Activated CD8-positive, alpha-beta T cell treated with anti-CD3 and anti-CD28 coated beads, Interleukin-2, amount 10 ng/mL, durations not matched to agents 7 days and 5 days (primary cell): ENCODE measurements around the gene CTF1. TPM values are rescaled to one million over a fixed set of nuclear protein-coding genes. Genes with fewer than 3 reads are reported as not detected.

Experiments used
- ATAC-seq: fragments of 150-1000 bp; cut with Tn5 transposase; one replicate; pipeline ENCODE4 v1.10.0; 2021; ENCODE audit warnings: moderate library complexity
- CTCF ChIA-PET: fragments of 350-600 bp; sonication (Branson Sonifier 250); formaldehyde crosslinking; loops from one replicate; lab custom pipeline; 2021; ENCODE audit warnings: antibody characterized with exemption; lab: Charles Lee
- POLR2A ChIA-PET: fragments of 350-600 bp; sonication (Branson Sonifier 250); formaldehyde crosslinking; loops from one replicate; lab custom pipeline; 2021; ENCODE audit warnings: antibody characterized with exemption; lab: Charles Lee
- DNase-seq: peaks from one replicate; pipeline ENCODE4 v3.0.0-alpha.2; 2020
- H3K27ac Mint-ChIP-seq: one replicate; pipeline ENCODE4 v1.8.0; 2021; ENCODE audit warnings: mild to moderate bottlenecking, mixed read lengths
- H3K27me3 Mint-ChIP-seq: one replicate; pipeline ENCODE4 v1.8.0; 2021; ENCODE audit warnings: low read depth, mixed read lengths
- H3K36me3 Mint-ChIP-seq: one replicate; pipeline ENCODE4 v1.8.0; 2021; ENCODE audit warnings: low read depth, mixed read lengths
- H3K4me1 Mint-ChIP-seq: one replicate; pipeline ENCODE4 v1.8.0; 2021; ENCODE audit warnings: low read depth, mixed read lengths
- H3K4me3 Mint-ChIP-seq: one replicate; pipeline ENCODE4 v1.8.0; 2021; ENCODE audit warnings: mild to moderate bottlenecking, mixed read lengths
- H3K9me3 Mint-ChIP-seq: one replicate; pipeline ENCODE4 v1.8.0; 2022; ENCODE audit warnings: mixed read lengths; ENCODE audit not compliant: insufficient read depth
- total RNA-seq, 2 experiments: library from RNA; stranded (reverse); gene quantifications; one replicate each; pipeline ENCODE4 v1.2.3, GENCODE V29; 2021

Gene CTF1
- total RNA-seq, 2 experiments from 2014 or later = 0.23 to 0.34 TPM

GRCh38 chr16:30924913-30925631, 28.7 kb downstream of the CTF1 start:
- peaks cover 28% of the 10 kb centered on the region for H3K4me1 Mint-ChIP-seq
- ChIA-PET CTCF (interaction anchor here (1.4 to 3.2 kb wide), 5 partner anchors 10 to 177 kb away, joined by 3 to 18 read pairs (median 8); partner anchors contain the start of genes ORAI3 and PHKG2), POLR2A (interaction anchor here (1.0 kb wide), 2 partner anchors 25 to 148 kb away, joined by 3 to 5 read pairs; no protein-coding TSS in a partner anchor)
- H3K4me3 Mint-ChIP-seq = peak overlapping the region; percentile 69
- ATAC-seq (no peak), DNase-seq (no peak)
- no peaks in the 10 kb centered on the region for H3K9me3 Mint-ChIP-seq
- H3K27ac Mint-ChIP-seq = no peak overlapping the region
- no peaks in the 10 kb centered on the region for H3K27me3 Mint-ChIP-seq
- H3K36me3 Mint-ChIP-seq = no peaks in the 10 kb centered on the region

- Mint-ChIP-seq H3K9me3 (no peaks in the 10 kb centered on the region), H3K4me1 (peaks cover 28% of the 10 kb centered on the region), H3K27me3 (no peaks in the 10 kb centered on the region), H3K36me3 (peaks cover under 1% of the 10 kb centered on the region), H3K27ac (no peak overlapping the region), H3K4me3 (no peak overlapping the region)
- POLR2A ChIA-PET = interaction anchor here (1.0 to 1.2 kb wide), 3 partner anchors 21 to 147 kb away, joined by 3 to 5 read pairs (median 3); no protein-coding TSS in a partner anchor
- CTCF ChIA-PET = interaction anchor here (1.4 to 3.2 kb wide), 5 partner anchors 10 to 178 kb away, joined by 3 to 18 read pairs (median 8); partner anchors contain the start of genes ORAI3 and PHKG2
- ATAC-seq (no peak), DNase-seq (no peak)
Measured at GRCh38 chr16:30925632-30925987, 29.2 kb downstream of the CTF1 start.

- CTCF ChIA-PET = interaction anchor here (1.4 to 3.2 kb wide), 5 partner anchors 9 to 178 kb away, joined by 3 to 18 read pairs (median 6); partner anchors contain the start of genes ORAI3 and PHKG2
- H3K9me3 Mint-ChIP-seq = no peaks in the 10 kb centered on the region
- H3K27ac Mint-ChIP-seq = no peak overlapping the region
- H3K4me1 Mint-ChIP-seq = peaks cover 24% of the 10 kb centered on the region
- POLR2A ChIA-PET = interaction anchor here (1.0 to 1.2 kb wide), 3 partner anchors 22 to 147 kb away, joined by 3 to 5 read pairs (median 3); no protein-coding TSS in a partner anchor
- DNase-seq (no peak), ATAC-seq (no peak)
- H3K36me3 Mint-ChIP-seq = peaks cover 4% of the 10 kb centered on the region
- H3K27me3 Mint-ChIP-seq = no peaks in the 10 kb centered on the region
- H3K4me3 Mint-ChIP-seq = no peak overlapping the region
Measured at GRCh38 chr16:30925995-30926811, 29.8 kb downstream of the CTF1 start.

- no peaks in the 10 kb centered on the region for H3K27me3 Mint-ChIP-seq
- CTCF ChIA-PET = interaction anchor here (0.8 to 2.3 kb wide), 3 partner anchors 13 to 83 kb away, joined by 3 to 6 read pairs (median 4); no protein-coding TSS in a partner anchor
Measured at GRCh38 chr16:30926937-30927788, 30.7 kb downstream of the CTF1 start.

GRCh38 chr16:30927789-30928378, 31.5 kb downstream of the CTF1 start:
- peaks cover 18% of the 10 kb centered on the region for H3K4me1 Mint-ChIP-seq
- no peaks in the 10 kb centered on the region for H3K9me3 Mint-ChIP-seq
- no peak overlapping the region for H3K27ac Mint-ChIP-seq
- CTCF ChIA-PET = interaction anchor here (0.8 to 2.3 kb wide), 3 partner anchors 12 to 84 kb away, joined by 3 to 6 read pairs (median 4); no protein-coding TSS in a partner anchor
- DNase-seq (peak; percentile 46), ATAC-seq (no peak)
- no peaks in the 10 kb centered on the region for H3K27me3 Mint-ChIP-seq
- POLR2A ChIA-PET = interaction anchor here (1.1 kb wide), 1 partner anchor 174 kb away, joined by 3 read pairs; no protein-coding TSS in a partner anchor
- H3K36me3 Mint-ChIP-seq = peaks cover 11% of the 10 kb centered on the region
- H3K4me3 Mint-ChIP-seq = no peak overlapping the region

More at GRCh38 chr16:30926937-30927788, 30.7 kb downstream of the CTF1 start:
- no peak overlapping the region for H3K4me3 Mint-ChIP-seq
- no peaks in the 10 kb centered on the region for H3K9me3 Mint-ChIP-seq
- peaks cover 6% of the 10 kb centered on the region for H3K36me3 Mint-ChIP-seq
- peaks cover 16% of the 10 kb centered on the region for H3K4me1 Mint-ChIP-seq
- DNase-seq = no peak
- no peak for ATAC-seq
- POLR2A ChIA-PET = interaction anchor here (1.1 kb wide), 1 partner anchor 174 kb away, joined by 3 read pairs; no protein-coding TSS in a partner anchor
- no peak overlapping the region for H3K27ac Mint-ChIP-seq

GRCh38 chr16:30928390-30928789, 32.0 kb downstream of the CTF1 start:
- ChIA-PET POLR2A (no interaction called here), CTCF (interaction anchor here (2.3 kb wide), 1 partner anchor 84 kb away, joined by 6 read pairs; no protein-coding TSS in a partner anchor)
- Mint-ChIP-seq H3K27ac (no peak overlapping the region), H3K27me3 (no peaks in the 10 kb centered on the region), H3K4me3 (no peak overlapping the region), H3K36me3 (peaks cover 11% of the 10 kb centered on the region), H3K4me1 (peaks cover 18% of the 10 kb centered on the region), H3K9me3 (no peaks in the 10 kb centered on the region)
- ATAC-seq (no peak), DNase-seq (no peak)

GRCh38 chr16:30929167-30929566, 32.8 kb downstream of the CTF1 start:
- CTCF ChIA-PET = no interaction called here
- H3K27me3 Mint-ChIP-seq = no peaks in the 10 kb centered on the region
- H3K4me3 Mint-ChIP-seq = no peak overlapping the region
- ATAC-seq (no peak), DNase-seq (no peak)
- no peak overlapping the region for H3K27ac Mint-ChIP-seq
- POLR2A ChIA-PET = no interaction called here
- peaks cover 11% of the 10 kb centered on the region for H3K36me3 Mint-ChIP-seq
- no peaks in the 10 kb centered on the region for H3K9me3 Mint-ChIP-seq
- H3K4me1 Mint-ChIP-seq = peaks cover 18% of the 10 kb centered on the region

GRCh38 chr16:30930160-30930571, 33.8 kb downstream of the CTF1 start:
- Mint-ChIP-seq H3K4me1 (peaks cover 21% of the 10 kb centered on the region), H3K4me3 (no peak overlapping the region), H3K27me3 (no peaks in the 10 kb centered on the region), H3K9me3 (no peaks in the 10 kb centered on the region), H3K27ac (no peak overlapping the region), H3K36me3 (peaks cover 13% of the 10 kb centered on the region)
- POLR2A ChIA-PET = no interaction called here
- CTCF ChIA-PET = interaction anchor here (1.1 to 1.3 kb wide), 2 partner anchors 12 to 212 kb away, joined by 3 to 4 read pairs; no protein-coding TSS in a partner anchor
- DNase-seq = no peak
- ATAC-seq = no peak

- H3K4me3 Mint-ChIP-seq = no peak overlapping the region
- CTCF ChIA-PET = interaction anchor here (1.3 kb wide), 2 partner anchors 11 kb away, joined by 4 to 12 read pairs; no protein-coding TSS in a partner anchor
- peaks cover 29% of the 10 kb centered on the region for H3K4me1 Mint-ChIP-seq
Measured at GRCh38 chr16:30931068-30931650, 34.7 kb downstream of the CTF1 start.

More at GRCh38 chr16:30931068-30931650, 34.7 kb downstream of the CTF1 start:
- H3K27me3 Mint-ChIP-seq = no peaks in the 10 kb centered on the region
- no peaks in the 10 kb centered on the region for H3K9me3 Mint-ChIP-seq
- H3K36me3 Mint-ChIP-seq = peaks cover 15% of the 10 kb centered on the region
- no peak for ATAC-seq
- DNase-seq = no peak
- POLR2A ChIA-PET = no interaction called here
- no peak overlapping the region for H3K27ac Mint-ChIP-seq
